ENCODE measurements around the gene UNC93B1.
A peak's percentile ranks its signal among the peaks of the same experiment; 100 is the strongest.
"Not testable (repeated sequence)": the region's sequence is repeated elsewhere in the genome, so short reads cannot be mapped to it uniquely, and the experiment has no call there.

The UNC93B1 gene

GRCh38 chr11:67990546-67991346 lies 13.2 kb downstream of the UNC93B1 start:
- DNase-seq, result not testable (repeated sequence)

GRCh38 chr11:67985302-67985701 lies 18.6 kb downstream of the UNC93B1 start:
- DNase-seq, result not testable (repeated sequence)

DNA sequence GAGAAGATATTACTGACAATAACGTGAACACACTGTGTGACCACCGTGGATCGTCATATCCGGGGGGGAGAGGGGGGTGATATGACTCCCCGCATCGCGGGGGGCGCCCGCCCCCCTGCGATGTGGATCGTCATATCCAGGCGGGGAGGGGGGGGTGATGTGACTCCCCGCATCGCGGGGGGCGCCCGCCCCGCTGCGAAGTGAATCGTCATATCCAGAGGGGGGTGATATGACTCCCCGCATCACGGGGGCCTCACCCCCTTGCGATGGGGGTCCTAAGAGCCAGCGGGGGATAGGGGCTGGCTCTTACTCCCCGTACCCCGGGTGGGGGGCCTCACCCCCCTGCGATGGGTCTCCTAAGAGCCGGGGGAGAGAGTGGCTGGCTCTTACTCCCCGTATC lies 19.9 kb downstream of the UNC93B1 start:
- no peak for DNase-seq

- not testable (repeated sequence) for DNase-seq
These were observed 21.5 kb downstream of the UNC93B1 start for GRCh38 chr11:67982255-67982857.

GRCh38 chr11:67981226-67981625 lies 22.7 kb downstream of the UNC93B1 start:
- not testable (repeated sequence) for DNase-seq

DNA sequence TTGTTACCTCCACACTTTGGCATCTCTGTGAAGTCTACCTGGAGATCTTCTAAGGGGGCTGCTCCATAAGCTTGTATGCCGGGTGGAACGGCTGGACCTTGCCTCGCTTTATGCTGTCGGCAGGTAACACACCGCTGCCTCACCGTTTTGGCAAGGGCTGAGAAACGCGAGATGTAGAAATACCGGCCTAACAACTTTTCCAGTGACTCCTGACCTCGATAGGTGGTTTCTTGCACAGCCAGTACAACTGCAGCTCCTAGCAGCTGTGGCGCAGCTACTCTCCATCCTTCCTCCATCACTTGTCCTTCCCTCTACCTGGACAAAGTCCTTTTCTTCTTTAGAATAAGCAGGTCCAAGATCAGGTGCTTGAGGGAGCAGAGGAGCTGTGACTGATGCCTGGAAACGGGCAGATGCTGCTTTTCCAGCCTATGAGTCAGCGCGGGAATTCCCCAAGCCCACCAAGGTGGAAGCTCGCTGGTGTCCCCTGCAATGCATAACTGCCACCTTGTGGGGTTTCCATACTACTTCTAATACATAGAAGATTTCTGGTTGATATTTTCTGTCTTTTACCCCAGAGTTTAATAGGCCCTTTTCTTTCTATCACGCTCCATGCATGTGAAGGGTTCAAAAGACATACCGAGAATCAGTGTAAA lies 25.0 kb downstream of the UNC93B1 start:
- DNase-seq, result not testable (repeated sequence)

- DNase-seq, result not testable (repeated sequence)
These were observed 29.2 kb downstream of the UNC93B1 start for GRCh38 chr11:67974746-67975145.

- not testable (repeated sequence) for DNase-seq
These were observed 38.0 kb downstream of the UNC93B1 start for GRCh38 chr11:67965830-67966348.

DNA sequence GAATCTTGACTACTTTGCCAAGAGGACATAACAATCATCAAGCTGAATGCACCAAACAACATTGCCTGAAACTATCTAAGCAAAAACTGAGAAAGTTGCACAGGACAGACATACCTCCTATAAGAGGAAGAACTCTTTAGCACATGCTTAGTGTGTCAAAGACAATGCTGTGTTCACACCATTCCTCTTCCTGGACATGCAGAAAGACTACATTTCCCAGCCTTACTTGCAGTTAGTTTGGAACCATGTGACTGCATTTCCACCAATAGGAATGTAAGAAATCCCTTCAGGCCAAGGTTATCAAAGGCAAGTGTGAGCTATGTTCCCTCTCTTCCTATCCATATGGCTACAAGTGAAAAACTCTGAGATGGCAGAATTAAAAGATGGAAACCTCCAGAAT lies 39.2 kb downstream of the UNC93B1 start:
- not testable (repeated sequence) for DNase-seq

- DNase-seq, result not testable (repeated sequence)
These were observed 40.0 kb downstream of the UNC93B1 start for GRCh38 chr11:67963879-67964278.

- DNase-seq, result not testable (repeated sequence)
These were observed 40.7 kb downstream of the UNC93B1 start for GRCh38 chr11:67963217-67963616.

DNA sequence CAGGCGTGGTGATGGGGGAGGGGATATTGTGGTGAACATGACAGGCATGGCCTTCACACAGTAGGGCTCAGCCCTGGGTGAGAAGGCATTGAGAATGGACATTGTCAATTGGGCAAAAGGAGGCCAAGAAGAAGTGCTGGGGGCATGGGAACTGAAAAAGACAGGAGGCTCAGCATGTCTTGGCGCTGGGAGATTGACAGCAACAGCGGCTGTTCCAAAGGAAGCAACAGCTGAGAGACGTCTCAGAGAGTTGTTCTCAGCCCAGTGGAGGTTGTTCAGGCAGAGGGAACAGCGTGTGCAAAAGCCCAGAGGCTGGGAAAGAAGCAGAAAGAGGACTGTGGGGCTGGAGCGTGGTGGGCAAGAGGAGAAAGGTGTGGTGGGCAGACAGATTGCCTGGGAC lies 47.7 kb downstream of the UNC93B1 start:
- DNase-seq, result not testable (repeated sequence)

GRCh38 chr11:67955461-67956007 lies 48.4 kb downstream of the UNC93B1 start:
- peak; percentile 11 for DNase-seq

GRCh38 chr11:67954971-67955370 lies 48.9 kb downstream of the UNC93B1 start:
- not testable (repeated sequence) for DNase-seq

- not testable (repeated sequence) for DNase-seq
These were observed 49.6 kb downstream of the UNC93B1 start for GRCh38 chr11:67954251-67954650.

DNA sequence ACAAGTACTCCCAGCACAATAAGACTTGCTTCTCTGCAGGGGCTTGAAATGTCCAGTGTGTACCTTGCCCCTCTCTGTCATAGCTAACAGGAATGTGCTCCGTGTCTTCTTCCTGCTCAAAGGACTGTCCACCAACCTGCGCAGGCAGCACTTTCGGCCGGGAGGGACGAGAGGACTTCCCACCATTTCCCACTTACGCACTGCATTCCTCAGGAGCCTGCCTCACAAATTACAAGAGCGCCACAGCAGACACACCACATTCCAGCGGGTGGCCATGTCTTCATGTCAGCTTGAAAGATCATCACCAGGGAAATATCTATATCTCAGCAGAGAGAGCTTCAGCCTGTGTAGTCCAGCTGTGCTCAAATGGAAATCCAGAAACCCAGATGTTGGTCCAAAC lies 53.2 kb downstream of the UNC93B1 start:
- not testable (repeated sequence) for DNase-seq

GRCh38 chr11:67947785-67948184 lies 56.1 kb downstream of the UNC93B1 start:
- DNase-seq, result not testable (repeated sequence)

DNA sequence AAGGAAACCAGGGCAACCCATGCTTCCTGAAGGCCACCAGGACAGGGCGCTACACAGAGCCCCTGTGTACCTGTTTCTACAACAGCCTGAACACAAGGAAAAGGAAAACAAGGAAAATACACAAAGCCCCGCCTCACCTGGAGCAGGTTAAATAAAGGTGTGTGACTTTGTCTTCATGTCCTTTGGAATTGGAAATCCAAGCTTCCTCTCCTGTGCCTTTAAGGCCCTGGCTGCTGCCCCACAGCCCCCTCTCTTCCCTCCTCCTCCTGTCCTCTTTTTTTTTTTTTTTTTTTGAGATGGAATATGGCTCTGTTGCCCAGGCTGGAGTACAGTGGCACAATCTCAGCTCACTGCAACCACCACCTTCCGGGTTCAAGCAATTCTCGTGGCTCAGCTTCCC lies 57.5 kb downstream of the UNC93B1 start:
- not testable (repeated sequence) for DNase-seq

DNA sequence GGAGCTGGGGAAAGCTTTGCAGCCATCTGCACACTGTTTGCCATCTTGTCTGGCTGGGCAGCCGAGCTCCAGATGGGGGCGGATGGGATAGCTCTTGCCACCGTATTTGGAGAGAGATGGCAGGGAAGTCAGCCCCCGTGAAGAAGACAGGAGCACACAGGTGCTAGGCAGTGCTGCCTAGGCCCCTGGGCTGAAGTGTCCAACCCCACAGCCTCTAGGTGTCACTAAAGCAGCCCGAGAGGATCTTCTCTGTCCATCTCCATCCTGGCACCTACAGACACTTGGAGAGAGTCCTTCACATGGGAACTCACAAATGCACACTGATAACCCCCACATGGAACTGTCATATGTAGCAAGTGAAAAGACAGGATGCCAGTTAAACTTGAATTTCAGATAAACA lies 60.5 kb downstream of the UNC93B1 start:
- DNase-seq, result not testable (repeated sequence)

All from NCI-H2171 (cell line).